Measurements from ENCODE around the gene CYP27A1.

The CYP27A1 gene

DNA sequence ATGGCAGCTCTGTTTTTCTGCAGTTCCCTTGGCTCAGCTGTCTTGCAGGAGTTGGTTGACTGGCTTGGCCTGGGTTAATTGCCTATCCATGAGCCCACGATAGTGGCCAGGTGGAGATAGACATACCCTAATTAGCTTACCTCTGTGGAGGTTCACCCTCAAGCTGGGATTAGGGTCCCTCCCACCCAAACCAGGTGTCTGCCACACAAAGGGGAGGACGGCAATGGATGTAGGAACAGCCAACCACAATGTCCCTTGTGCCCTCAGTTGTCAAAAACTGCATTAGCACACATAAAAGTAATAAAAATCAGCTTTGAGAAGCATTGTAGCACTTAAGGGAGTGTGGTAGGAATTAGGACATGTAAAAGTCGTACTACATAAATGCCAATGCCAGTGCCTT is 4.2 kb downstream of the CYP27A1 start:
- Mint-ChIP-seq H3K36me3 (ENCODE audit: low read depth) (no peaks in the 10 kb centered on the region), H3K27ac (no peak overlapping the region), H3K4me3 (no peak overlapping the region), H3K4me1 (ENCODE audit: low read depth) (peaks cover 4% of the 10 kb centered on the region), H3K27me3 (peaks cover 34% of the 10 kb centered on the region), H3K9me3 (no peaks in the 10 kb centered on the region)
- no peak for DNase-seq

- Mint-ChIP-seq H3K36me3 (ENCODE audit: low read depth) (no peaks in the 10 kb centered on the region), H3K4me1 (ENCODE audit: low read depth) (no peaks in the 10 kb centered on the region), H3K27me3 (peaks cover 15% of the 10 kb centered on the region), H3K4me3 (no peak overlapping the region), H3K9me3 (no peaks in the 10 kb centered on the region), H3K27ac (no peak overlapping the region)
- no peak for DNase-seq
Measured at GRCh38 chr2:218788529-218789255, 6.7 kb downstream of the CYP27A1 start.

DNA sequence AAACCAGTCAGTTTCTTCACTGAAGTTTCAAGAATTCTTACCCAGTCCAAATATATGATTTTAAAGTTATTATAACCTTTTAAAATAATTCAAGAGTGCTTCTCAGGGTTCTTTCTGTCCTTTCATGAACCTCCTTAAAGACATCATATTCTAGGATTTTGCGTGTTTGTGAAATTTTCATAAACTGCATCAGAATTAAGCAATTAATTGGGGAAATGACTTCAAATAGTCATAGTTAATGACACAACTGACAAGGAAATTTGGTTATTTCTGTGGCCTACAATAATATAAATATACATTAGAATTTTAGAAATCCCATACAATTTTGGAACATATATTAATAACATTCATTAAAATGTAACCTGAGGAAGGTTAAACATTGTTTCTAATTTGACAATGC is 10.5 kb downstream of the CYP27A1 start:
- no peak for DNase-seq

DNA sequence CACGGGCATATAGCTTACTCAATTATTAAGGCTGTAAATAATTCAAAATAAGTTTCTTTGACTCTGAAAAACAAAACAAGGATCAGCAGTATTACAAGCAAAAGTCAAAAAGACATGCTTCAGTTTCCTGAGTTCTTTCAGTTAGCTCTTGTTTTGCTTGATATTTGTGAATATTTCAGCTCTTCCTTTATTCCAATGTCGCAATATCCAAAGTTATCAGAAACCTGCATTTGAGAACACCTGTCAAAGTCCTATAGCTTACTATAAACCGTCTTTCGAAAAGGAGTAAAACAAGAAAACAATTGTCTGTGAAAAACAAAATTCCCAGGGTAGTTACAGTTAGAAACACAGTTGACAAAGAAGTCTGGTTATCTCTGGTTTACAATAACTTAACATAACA is 14.7 kb downstream of the CYP27A1 start:
- no peaks in the 10 kb centered on the region for H3K36me3 Mint-ChIP-seq (ENCODE audit: low read depth)
- no peak overlapping the region for H3K4me3 Mint-ChIP-seq
- H3K27ac Mint-ChIP-seq: no peak overlapping the region
- no peak for DNase-seq
- peaks cover 24% of the 10 kb centered on the region for H3K27me3 Mint-ChIP-seq
- no peaks in the 10 kb centered on the region for H3K4me1 Mint-ChIP-seq (ENCODE audit: low read depth)
- H3K9me3 Mint-ChIP-seq: no peaks in the 10 kb centered on the region

More for the DNA sequence above, 10.5 kb downstream of the CYP27A1 start:
- Mint-ChIP-seq H3K4me1 (ENCODE audit: low read depth) (no peaks in the 10 kb centered on the region), H3K27ac (no peak overlapping the region), H3K27me3 (peaks cover 6% of the 10 kb centered on the region), H3K4me3 (no peak overlapping the region), H3K9me3 (no peaks in the 10 kb centered on the region), H3K36me3 (ENCODE audit: low read depth) (no peaks in the 10 kb centered on the region)

GRCh38 chr2:218798767-218799504 is 17.0 kb downstream of the CYP27A1 start:
- H3K27me3 Mint-ChIP-seq: peaks cover 24% of the 10 kb centered on the region
- H3K4me3 Mint-ChIP-seq: no peak overlapping the region
- peaks cover 2% of the 10 kb centered on the region for H3K4me1 Mint-ChIP-seq (ENCODE audit: low read depth)
- H3K9me3 Mint-ChIP-seq: no peaks in the 10 kb centered on the region
- no peaks in the 10 kb centered on the region for H3K36me3 Mint-ChIP-seq (ENCODE audit: low read depth)
- DNase-seq: no peak
- no peak overlapping the region for H3K27ac Mint-ChIP-seq

DNA sequence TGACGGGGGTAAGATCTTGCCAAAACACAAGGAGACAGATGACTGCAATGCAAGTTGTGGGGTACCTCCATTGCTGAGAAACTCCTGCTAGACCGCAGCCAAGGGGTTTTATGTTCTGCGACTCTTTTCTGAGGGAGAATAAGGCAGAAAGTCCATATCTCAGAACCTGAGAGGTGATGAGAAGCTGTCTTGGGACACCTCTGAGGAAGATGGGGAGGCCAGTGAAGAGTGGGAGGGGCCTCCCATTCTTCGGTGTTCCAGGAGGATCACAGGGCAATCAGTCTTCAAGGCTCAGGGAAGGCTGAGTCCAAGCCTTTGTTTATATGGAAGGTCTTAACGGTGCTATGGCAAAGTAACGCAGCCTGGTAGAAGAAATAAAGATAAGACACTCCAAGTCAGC is 18.0 kb downstream of the CYP27A1 start:
- Mint-ChIP-seq H3K27me3 (peaks cover 34% of the 10 kb centered on the region), H3K4me3 (no peak overlapping the region), H3K36me3 (ENCODE audit: low read depth) (no peaks in the 10 kb centered on the region), H3K4me1 (ENCODE audit: low read depth) (peaks cover 2% of the 10 kb centered on the region), H3K9me3 (peaks cover 8% of the 10 kb centered on the region), H3K27ac (no peak overlapping the region)
- DNase-seq: no peak

DNA sequence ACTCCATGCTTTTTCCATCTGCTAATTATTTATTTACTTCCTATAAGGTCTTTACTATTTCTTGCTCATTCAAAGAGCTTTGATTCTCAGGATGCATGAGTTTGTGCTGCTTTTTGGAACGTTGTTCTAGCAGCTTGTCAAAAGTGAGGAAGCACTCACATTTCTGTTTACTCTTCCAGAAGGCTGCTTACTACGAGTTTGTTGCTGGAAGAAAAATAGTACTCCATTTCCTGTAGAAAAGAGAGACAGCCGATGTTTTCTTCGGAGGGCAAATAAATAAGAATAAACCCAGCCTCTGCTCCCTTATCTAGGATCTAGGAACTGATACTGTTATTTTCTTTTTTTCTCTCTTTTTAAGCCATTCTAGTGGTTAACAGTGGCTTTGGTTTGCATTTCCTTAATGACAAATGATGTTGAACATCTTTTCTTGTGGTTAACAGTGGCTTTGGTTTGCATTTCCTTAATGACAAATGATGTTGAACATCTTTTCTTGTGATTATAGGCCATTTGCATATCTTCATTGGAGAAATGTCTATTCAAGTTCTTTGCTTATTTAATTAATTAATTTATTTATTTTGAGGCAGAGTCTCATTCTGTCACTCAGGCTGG is 20.5 kb downstream of the CYP27A1 start:
- peaks cover 10% of the 10 kb centered on the region for H3K9me3 Mint-ChIP-seq
- H3K4me3 Mint-ChIP-seq: no peak overlapping the region
- H3K27me3 Mint-ChIP-seq: peaks cover 49% of the 10 kb centered on the region
- H3K4me1 Mint-ChIP-seq (ENCODE audit: low read depth): peaks cover 4% of the 10 kb centered on the region
- no peak for DNase-seq
- no peak overlapping the region for H3K27ac Mint-ChIP-seq
- no peaks in the 10 kb centered on the region for H3K36me3 Mint-ChIP-seq (ENCODE audit: low read depth)

GRCh38 chr2:218804817-218805216 is 22.9 kb downstream of the CYP27A1 start:
- no peak for DNase-seq
- Mint-ChIP-seq H3K4me3 (no peak overlapping the region), H3K27me3 (peaks cover 49% of the 10 kb centered on the region), H3K9me3 (peaks cover 10% of the 10 kb centered on the region), H3K36me3 (ENCODE audit: low read depth) (no peaks in the 10 kb centered on the region), H3K27ac (no peak overlapping the region), H3K4me1 (ENCODE audit: low read depth) (peaks cover 4% of the 10 kb centered on the region)

DNA sequence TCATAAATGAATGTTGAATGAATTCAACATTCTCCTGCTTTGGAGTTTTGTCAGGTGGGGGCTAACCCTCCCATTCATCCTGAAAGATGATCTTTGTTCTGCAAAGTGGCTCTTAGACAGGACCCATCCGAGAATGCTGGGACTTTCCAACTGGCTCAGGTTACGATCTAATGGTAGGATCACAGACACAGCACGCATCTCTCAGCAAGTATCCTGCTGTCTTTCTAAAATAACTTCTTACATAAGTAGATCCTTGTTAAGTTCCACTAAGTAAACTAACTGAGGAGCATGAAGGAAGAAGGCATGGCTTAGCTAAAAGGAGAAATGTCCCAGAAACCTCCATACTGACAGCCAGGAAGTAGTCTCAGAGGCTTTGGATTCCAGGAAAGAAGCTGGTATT is 23.7 kb downstream of the CYP27A1 start:
- Mint-ChIP-seq H3K27me3 (peaks cover 45% of the 10 kb centered on the region), H3K4me1 (ENCODE audit: low read depth) (peaks cover 4% of the 10 kb centered on the region), H3K9me3 (peaks cover 10% of the 10 kb centered on the region), H3K4me3 (no peak overlapping the region), H3K27ac (no peak overlapping the region), H3K36me3 (ENCODE audit: low read depth) (no peaks in the 10 kb centered on the region)
- no peak for DNase-seq

DNA sequence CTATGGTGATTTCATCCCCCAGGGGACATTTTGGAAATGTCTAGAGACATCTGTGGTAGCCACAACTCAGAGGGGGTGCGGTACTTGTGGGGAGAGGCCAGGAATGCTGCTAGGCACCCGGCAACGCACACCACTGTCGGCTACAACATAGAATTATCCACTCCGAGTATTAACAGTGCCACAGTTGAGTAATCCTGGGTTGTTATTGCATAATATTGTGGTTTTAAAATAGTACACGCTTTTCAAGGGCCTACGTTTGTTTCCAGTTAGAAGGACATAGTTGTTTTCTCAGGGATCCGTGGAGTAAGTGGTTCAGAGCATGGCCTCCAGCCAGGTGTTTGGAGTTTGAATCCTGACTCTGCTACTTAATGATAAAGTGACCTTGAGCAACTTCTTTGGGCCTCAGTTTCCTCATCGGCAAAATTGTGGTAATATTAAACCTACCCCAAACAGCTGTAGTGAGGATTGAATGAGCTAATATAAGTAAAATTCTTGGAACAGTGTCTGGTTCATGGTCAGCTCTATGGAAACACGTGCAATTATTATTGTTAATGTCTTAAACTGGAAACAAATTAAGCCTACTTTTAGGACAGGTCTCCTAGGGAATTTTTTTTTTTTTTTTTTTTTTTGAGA is 24.5 kb downstream of the CYP27A1 start:
- peaks cover 10% of the 10 kb centered on the region for H3K9me3 Mint-ChIP-seq
- H3K4me1 Mint-ChIP-seq (ENCODE audit: low read depth): peaks cover 4% of the 10 kb centered on the region
- peaks cover 49% of the 10 kb centered on the region for H3K27me3 Mint-ChIP-seq
- H3K27ac Mint-ChIP-seq: no peak overlapping the region
- DNase-seq: no peak
- no peaks in the 10 kb centered on the region for H3K36me3 Mint-ChIP-seq (ENCODE audit: low read depth)
- no peak overlapping the region for H3K4me3 Mint-ChIP-seq

- H3K4me1 Mint-ChIP-seq (ENCODE audit: low read depth): peaks cover 2% of the 10 kb centered on the region
Measured at GRCh38 chr2:218807626-218808025, 25.7 kb downstream of the CYP27A1 start.

DNA sequence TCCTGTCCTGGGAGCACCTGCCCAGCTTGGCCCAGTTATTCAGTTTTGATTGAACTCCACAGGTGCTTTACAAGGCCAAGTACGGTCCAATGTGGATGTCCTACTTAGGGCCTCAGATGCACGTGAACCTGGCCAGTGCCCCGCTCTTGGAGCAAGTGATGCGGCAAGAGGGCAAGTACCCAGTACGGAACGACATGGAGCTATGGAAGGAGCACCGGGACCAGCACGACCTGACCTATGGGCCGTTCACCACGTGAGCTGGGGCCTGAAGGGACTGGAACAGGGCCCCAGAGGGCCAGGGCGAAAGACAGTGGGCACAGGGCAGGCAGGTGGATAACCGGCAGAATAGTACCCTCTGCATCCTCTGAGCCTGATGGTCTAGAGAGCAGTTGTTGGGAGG is 27.6 kb downstream of the CYP27A1 start:
- no peak overlapping the region for H3K27ac Mint-ChIP-seq
- H3K36me3 Mint-ChIP-seq (ENCODE audit: low read depth): no peaks in the 10 kb centered on the region
- DNase-seq: no peak
- peaks cover 2% of the 10 kb centered on the region for H3K4me1 Mint-ChIP-seq (ENCODE audit: low read depth)
- peaks cover 6% of the 10 kb centered on the region for H3K9me3 Mint-ChIP-seq
- H3K27me3 Mint-ChIP-seq: peaks cover 50% of the 10 kb centered on the region
- H3K4me3 Mint-ChIP-seq: no peak overlapping the region

More at GRCh38 chr2:218807626-218808025, 25.7 kb downstream of the CYP27A1 start:
- Mint-ChIP-seq H3K36me3 (ENCODE audit: low read depth) (no peaks in the 10 kb centered on the region), H3K27ac (no peak overlapping the region), H3K27me3 (peaks cover 52% of the 10 kb centered on the region), H3K9me3 (peaks cover 10% of the 10 kb centered on the region), H3K4me3 (no peak overlapping the region)
- no peak for DNase-seq

GRCh38 chr2:218810256-218810655 is 28.3 kb downstream of the CYP27A1 start:
- Mint-ChIP-seq H3K4me1 (ENCODE audit: low read depth) (peaks cover 2% of the 10 kb centered on the region), H3K27me3 (peaks cover 42% of the 10 kb centered on the region), H3K27ac (no peak overlapping the region)

DNA sequence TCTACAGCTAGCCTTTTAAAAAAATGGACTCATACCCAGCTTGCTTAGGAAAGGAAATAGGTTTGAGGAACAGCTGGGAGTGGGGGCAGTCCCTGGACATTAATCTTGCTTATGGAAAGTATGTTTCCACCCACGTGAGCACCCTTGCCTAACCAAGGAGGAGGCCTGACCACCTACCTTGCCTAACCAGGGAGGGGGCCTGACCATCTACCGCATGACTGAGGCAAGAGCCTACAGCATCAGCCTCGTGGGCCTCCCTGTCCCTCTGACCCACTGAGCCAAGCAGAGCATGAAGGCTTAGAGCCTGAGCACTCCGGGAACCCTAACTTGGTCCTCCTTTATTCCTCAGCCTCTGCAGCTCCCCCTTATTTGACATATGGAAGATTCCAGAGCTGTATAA is 29.4 kb downstream of the CYP27A1 start:
- DNase-seq: no peak
- Mint-ChIP-seq H3K27me3 (peaks cover 35% of the 10 kb centered on the region), H3K36me3 (ENCODE audit: low read depth) (no peaks in the 10 kb centered on the region), H3K4me1 (ENCODE audit: low read depth) (peaks cover 1% of the 10 kb centered on the region), H3K27ac (no peak overlapping the region), H3K9me3 (no peaks in the 10 kb centered on the region), H3K4me3 (no peak overlapping the region)

More at GRCh38 chr2:218810256-218810655, 28.3 kb downstream of the CYP27A1 start:
- DNase-seq: no peak
- H3K9me3 Mint-ChIP-seq: no peaks in the 10 kb centered on the region
- H3K36me3 Mint-ChIP-seq (ENCODE audit: low read depth): no peaks in the 10 kb centered on the region
- H3K4me3 Mint-ChIP-seq: no peak overlapping the region

All from activated T-cell treated with anti-CD3 and anti-CD28 coated beads, Interleukin-2, amount 50 U/mL, for 24 hours (primary cell).